GM19240 (cell line): ENCODE data around the gene MYO7B.

Experiments
- DNase-seq: peaks from one replicate; pipeline ENCODE4 v3.0.0; 2011; ENCODE audit warnings: low spot score; ENCODE audit not compliant: insufficient read length

The MYO7B gene

DNA sequence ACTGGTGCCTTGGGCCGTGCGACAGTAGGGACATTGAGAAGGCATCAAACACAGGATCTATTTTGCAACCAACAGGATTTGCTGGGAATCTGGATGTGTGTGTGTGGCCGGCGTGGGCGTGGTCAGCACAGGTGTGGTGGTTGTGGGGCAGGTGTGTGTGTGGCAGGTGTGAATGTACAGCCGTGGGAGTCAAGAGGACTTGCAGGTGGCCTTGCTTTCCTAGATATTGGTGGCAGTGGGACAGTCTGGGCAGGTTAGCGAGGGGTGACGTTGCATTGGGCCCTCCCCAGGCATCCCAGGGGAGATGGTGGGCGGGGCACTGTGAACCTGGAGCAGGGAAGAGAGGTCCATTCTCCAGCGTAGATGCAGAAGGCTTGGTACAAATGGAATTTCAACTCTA lies 143.0 kb downstream of the MYO7B start:
- no peak for DNase-seq

DNA sequence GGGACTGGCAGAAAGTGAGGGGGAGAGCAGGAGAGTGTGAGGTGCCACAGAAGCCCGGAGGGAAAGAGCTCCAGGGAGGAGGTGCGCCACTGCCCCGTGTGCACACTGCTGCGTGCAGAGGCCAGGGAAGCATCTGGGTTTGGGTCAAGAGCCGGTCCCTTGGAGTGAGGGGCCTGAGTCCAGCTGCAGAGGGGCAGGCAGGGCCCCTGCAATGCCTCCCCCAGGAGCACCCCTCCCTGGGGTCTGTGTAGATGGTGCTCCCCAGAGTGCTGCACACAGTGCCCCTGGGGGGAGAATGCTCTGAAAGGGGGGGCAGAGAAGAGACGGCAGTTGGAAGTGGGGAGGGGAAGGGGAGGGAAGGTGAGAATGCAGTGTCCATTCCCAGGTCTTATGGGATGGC lies 143.5 kb downstream of the MYO7B start:
- DNase-seq = no peak

DNA sequence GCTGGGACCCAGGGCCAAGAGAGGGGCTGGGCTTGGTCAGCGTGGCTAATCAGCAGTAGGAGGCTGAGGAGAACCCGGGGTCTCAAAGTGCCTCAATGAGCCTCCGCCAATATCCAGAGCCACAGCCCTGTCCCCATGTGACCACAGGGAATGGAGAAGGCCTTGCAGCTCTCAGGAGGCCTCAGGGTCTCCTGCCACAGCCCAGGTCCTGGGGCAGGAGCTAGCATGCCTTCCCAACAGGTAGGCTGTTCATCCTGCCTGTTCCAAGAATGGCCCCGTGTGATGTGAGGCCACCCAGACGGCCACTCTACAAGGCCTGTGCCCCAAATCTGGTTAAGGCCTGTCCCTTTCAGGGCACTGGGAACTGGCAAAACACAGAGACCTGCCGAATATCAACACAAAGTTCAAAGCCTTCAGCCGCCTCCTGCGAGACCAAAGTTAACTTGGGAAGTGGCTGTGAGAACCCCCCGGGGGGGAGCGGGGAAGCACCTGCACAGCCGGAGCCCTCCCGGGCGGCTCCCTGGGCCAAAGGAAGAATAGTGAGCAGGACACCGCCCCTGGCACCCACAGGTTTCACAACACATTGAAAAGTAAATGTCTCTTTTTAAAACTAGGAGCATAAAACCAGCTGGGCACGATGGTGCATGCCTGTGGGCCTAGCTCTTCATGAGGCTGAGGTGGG lies 144.3 kb downstream of the MYO7B start:
- DNase-seq = no peak

DNA sequence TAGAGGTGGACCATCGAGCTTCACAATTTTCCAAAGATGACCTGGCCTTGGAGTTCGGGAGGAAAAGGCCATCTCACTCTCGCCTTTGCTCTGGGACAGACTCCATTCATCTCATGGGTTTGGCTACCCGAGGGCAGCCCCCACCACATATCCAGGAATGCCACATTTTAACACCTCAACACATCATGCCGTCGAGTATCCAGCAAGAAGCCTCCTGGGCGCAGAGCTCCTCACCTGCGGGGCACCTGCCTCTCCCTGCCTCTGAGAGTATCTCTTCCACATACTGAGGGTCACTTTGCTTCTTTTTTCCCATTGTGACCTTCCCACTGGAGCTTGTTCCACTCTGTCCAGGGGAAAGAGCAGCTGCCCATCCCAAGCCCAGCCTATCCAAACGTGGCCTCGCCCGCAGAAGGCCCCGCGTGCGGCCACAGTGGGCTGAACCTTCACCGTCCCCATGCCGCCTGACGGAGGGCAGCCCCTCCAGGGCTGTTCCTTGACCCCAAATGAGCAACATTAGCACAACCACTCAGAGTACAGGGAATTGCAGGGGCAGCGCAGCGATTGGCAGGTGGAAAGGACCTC lies 145.3 kb downstream of the MYO7B start:
- DNase-seq = no peak

DNA sequence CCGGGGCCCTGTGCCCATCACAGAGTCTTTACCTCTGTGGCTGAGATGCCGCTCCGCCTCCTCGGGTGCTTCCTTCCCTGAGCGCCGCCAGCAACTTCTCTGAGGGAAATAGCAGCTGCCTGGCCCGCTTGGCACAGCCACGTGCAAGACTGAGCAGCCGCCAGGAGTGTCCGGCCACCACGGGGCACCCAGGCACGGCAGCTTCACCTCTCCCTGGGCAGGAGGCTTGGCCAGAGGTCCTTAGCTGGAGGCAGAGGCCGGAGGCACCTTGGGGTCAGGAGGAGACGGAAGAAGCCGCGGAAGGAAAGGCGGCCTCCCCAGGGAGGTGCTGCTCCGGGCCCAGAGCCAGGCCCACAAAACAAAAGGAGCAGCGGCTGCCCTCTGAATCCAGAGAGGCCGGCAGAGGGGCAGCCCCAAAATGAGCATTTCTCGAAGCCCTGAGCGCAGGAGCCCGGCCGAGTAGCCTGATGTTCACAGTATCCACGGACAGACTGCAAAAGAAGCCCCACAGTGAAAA lies 145.9 kb downstream of the MYO7B start:
- DNase-seq = no peak

DNA sequence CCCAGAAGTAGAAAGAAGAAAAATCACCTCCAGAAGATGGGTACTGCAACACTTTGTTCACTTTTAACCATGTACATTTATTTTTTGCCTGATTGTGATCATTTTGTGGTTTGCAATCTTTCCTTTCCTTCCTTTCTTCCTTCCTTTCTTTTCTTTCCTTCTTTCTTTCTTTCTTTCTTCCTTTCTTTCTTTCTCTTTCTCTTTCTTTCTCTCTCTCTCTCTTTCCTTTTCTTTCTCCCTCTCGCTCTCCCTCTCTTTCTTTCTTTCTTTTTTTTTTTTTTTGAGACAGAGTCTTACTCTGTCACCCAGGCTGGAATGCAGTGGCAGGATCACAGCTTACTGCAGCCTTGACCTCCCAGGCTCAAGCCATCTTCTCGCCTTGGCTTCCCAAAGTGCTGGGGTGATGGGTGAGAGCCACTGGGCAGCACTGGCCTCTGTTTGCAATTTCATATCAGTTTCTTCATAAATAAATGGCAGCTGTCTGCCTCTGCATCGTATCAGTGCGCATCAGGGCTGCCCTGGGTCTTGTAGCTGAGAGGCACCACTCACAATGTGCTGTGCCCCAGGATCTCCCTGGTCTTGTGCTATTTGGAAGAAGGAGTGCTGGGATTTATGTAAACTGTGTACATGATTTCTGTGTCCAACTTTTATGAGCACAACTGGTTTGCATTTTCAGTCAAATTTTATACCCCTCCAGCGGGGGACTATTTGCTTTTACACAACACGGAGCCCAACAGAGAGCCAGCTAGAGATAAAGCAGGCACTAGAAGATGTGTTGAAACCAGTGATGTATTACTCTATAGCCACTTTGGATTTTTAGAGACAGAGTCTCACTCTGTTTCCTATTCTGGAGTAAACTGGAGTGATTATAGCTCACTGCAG lies 146.7 kb downstream of the MYO7B start:
- no peak for DNase-seq

DNA sequence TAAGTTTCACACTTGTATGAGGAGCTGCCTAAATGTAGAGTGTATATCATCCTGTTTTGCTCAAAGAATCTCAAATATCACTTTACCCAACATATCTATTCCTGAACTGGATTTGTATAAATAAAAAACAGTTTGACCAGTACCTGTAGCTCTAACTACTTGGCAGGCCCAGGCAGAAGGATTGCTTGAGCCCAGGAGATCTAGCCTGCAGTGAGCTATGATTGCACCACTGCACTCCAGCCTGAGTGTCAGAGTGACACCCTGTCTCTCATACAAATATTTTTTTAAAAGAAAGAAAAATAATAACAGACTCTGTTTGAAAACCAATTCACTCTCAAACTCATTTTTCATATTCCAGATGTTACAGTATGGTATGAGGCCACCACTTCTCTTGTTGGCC lies 147.6 kb downstream of the MYO7B start:
- DNase-seq = no peak

DNA sequence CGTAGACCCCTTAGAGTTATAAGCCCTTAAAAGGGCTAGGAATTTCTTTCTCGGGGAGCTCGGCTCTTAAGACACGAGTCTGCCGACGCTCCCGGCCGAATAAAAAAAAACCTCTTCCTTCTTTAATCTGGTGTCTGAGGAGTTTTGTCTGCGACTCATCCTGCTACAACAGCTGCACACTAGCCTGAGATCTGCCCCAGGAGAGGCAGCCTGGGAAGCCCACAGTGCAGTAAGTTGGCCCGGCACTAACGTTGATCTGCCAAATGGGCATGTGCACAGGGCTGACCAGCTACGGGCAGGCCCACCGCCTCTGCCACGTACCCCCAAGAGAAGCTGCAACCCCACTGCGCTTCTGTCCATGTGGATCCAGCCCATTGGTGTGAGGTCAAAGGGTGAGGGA lies 148.3 kb downstream of the MYO7B start:
- no peak for DNase-seq

DNA sequence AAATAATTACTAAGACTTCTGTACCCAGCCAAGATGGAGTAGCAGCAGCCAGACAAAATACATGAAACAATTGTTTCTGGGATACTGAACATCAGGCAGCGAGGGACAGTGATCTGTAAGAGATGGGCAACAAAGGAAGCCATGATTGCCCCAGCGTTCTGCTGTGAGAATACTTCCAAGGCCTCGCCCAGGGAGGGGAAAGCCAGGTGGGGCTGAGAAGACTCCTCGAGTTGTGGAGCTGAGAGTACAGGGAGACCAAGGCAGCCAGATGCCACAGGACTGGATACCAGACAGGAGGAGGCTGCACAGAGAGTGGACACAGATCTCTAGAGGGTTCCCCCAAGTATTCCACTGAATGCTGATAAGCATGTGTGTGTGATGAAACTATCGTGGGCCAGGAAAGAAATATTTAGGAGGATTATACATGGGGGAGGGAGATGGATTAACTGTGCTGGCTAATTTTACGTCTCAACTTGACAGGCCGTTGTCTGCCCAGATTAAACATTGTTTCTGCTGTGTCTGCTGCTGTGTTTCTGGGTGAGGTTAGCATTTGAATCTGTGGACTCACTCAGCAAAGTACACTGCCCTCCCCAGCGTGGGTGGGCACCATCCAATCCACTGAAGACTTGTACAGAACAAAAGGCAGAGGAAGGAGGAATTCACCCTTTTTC lies 150.1 kb downstream of the MYO7B start:
- no peak for DNase-seq
